ENCODE results near the gene TBL1X.

GRCh38 chrX:9693307-9694001 lies 228.6 kb downstream of the TBL1X start:
- TF ChIP-seq CTCF (IDR thresholded peaks at IDR 0.05) (no peak), ZFX (IDR thresholded peaks at IDR 0.05; ENCODE audit: borderline replicate concordance) (no peak)
